HG03060 (cell line): ENCODE measurements around the gene ADCY6.

Source experiments
- ATAC-seq: cut with Tn5 transposase; IDR thresholded peaks from one replicate; pipeline ENCODE4 v1.9.1; 2021; ENCODE audit warnings: low read depth, moderate number of reproducible peaks; ENCODE audit not compliant: unreplicated experiment

Gene ADCY6

GRCh38 chr12:48816143-48816854 lies 27.4 kb upstream of the ADCY6 start:
- ATAC-seq: no peak

GRCh38 chr12:48815126-48816110 lies 26.5 kb upstream of the ADCY6 start:
- no peak for ATAC-seq

- ATAC-seq: no peak
These were observed 25.6 kb upstream of the ADCY6 start for GRCh38 chr12:48814262-48815125.

GRCh38 chr12:48813465-48814261 lies 24.8 kb upstream of the ADCY6 start:
- ATAC-seq: no peak

GRCh38 chr12:48812389-48812788 lies 23.5 kb upstream of the ADCY6 start:
- no peak for ATAC-seq

GRCh38 chr12:48811437-48812090 lies 22.7 kb upstream of the ADCY6 start:
- no peak for ATAC-seq

GRCh38 chr12:48810903-48811431 lies 22.1 kb upstream of the ADCY6 start:
- no peak for ATAC-seq

GRCh38 chr12:48807981-48808380 lies 19.1 kb upstream of the ADCY6 start:
- no peak for ATAC-seq

GRCh38 chr12:48803675-48804074 lies 14.8 kb upstream of the ADCY6 start:
- ATAC-seq: no peak

GRCh38 chr12:48800971-48801370 lies 12.1 kb upstream of the ADCY6 start:
- no peak for ATAC-seq

GRCh38 chr12:48800457-48800856 lies 11.6 kb upstream of the ADCY6 start:
- no peak for ATAC-seq

GRCh38 chr12:48796976-48797375 lies 8.1 kb upstream of the ADCY6 start:
- no peak for ATAC-seq

GRCh38 chr12:48795550-48796455 lies 6.9 kb upstream of the ADCY6 start:
- no peak for ATAC-seq

GRCh38 chr12:48794870-48795269 lies 6.0 kb upstream of the ADCY6 start:
- no peak for ATAC-seq

- ATAC-seq: no peak
These were observed 4.8 kb upstream of the ADCY6 start for GRCh38 chr12:48793696-48794095.

GRCh38 chr12:48789858-48790326 lies 1.0 kb upstream of the ADCY6 start:
- no peak for ATAC-seq

- no peak for ATAC-seq
These were observed 400 bp downstream of the ADCY6 start for GRCh38 chr12:48788524-48788853.
